Endothelial cell of umbilical vein (primary cell): Measurements from ENCODE around the gene MBOAT1. TPM values are rescaled to one million over a fixed set of nuclear protein-coding genes. Genes with fewer than 3 reads are reported as not detected.

Source experiments
- BruUV-seq: library from RNA; stranded (reverse); fragments of 400-500 nt; replicated peaks from 2 replicates; lab custom pipeline; 2021; lab: Mats Ljungman, UMichigan
- CTCF ChIA-PET: fragments of 300-600, 350-600 bp; sonication (Branson Sonifier 250); formaldehyde crosslinking; loops from one replicate; lab custom pipeline; 2021; ENCODE audit warnings: antibody characterized with exemption, inconsistent platforms; lab: Charles Lee
- POLR2A ChIA-PET: fragments of 300-600, 350-600 bp; sonication (Branson Sonifier 250); formaldehyde crosslinking; loops from one replicate; lab custom pipeline; 2021; ENCODE audit warnings: antibody characterized with exemption, inconsistent platforms; lab: Charles Lee
- DNase-seq: peaks from one replicate; pipeline ENCODE4 v3.0.0-alpha.2; 2011; ENCODE audit warnings: low read depth, low spot score
- FAIRE-seq: peaks from 2 replicates; lab custom pipeline; 2011; peaks lifted over from hg19 to GRCh38; lab: Jason Lieb, UNC
- H2AFZ ChIP-seq: 2 replicates; pipeline ENCODE4 v1.6.0; 2012; ENCODE audit warnings: low read depth, low read length, control low read depth, inconsistent platforms
- H3K27ac ChIP-seq: 2 replicates; pipeline ENCODE4 v1.5.1; 2011; ENCODE audit warnings: low read depth, mild to moderate bottlenecking, control low read depth, low read length, moderate library complexity; ENCODE audit not compliant: insufficient read depth
- H3K27me3 ChIP-seq, 2 experiments: 2 replicates each; pipeline versions ENCODE4 v1.6.0 to v1.6.1; 2011; ENCODE audit warnings: low read length in 2 of 2, mixed read lengths in 1 of 2; ENCODE audit not compliant: control insufficient read depth in 2 of 2, insufficient read depth in 2 of 2
- H3K36me3 ChIP-seq, 2 experiments: 2 replicates in 1 of 2; 3 replicates in 1 of 2; pipeline ENCODE4 v1.5.1; 2011; ENCODE audit warnings: low read length in 2 of 2, mild to moderate bottlenecking in 1 of 2, moderate library complexity in 1 of 2; ENCODE audit not compliant: control insufficient read depth in 2 of 2, insufficient read depth in 2 of 2; ENCODE audit errors: extremely low read depth in 1 of 2
- H3K4me1 ChIP-seq: 3 replicates; pipeline ENCODE4 v1.5.1; 2011; ENCODE audit warnings: mild to moderate bottlenecking, low read length; ENCODE audit not compliant: control insufficient read depth, insufficient read depth; ENCODE audit errors: extremely low read depth
- H3K4me2 ChIP-seq: 2 replicates; pipeline ENCODE4 v1.6.1; 2011; ENCODE audit warnings: low read length, control low read depth, mixed read lengths; ENCODE audit not compliant: insufficient read depth
- H3K4me3 ChIP-seq, 3 experiments: fragments of 200-600 bp in 1 of 3; sonication (generic), shearing (Covaris generic) in 1 of 3; replicated peaks in 1 of 3; 2 replicates each; pipeline ENCODE4 v1.5.1; 2011 to 2016; ENCODE audit warnings: control low read depth in 3 of 3, low read length in 3 of 3, mild to moderate bottlenecking in 2 of 3, inconsistent platforms in 1 of 3, low read depth in 1 of 3, moderate library complexity in 1 of 3; ENCODE audit not compliant: insufficient read depth in 1 of 3
- H3K79me2 ChIP-seq: 2 replicates; pipeline ENCODE4 v1.6.0; 2012; ENCODE audit warnings: low read length, inconsistent platforms; ENCODE audit not compliant: control insufficient read depth, insufficient read depth
- H3K9ac ChIP-seq: replicated peaks from 2 replicates; pipeline ENCODE3; 2011; ENCODE audit warnings: low read length, control low read depth; ENCODE audit not compliant: insufficient read depth; ENCODE audit errors: extremely low read depth
- H3K9me1 ChIP-seq: replicated peaks from 3 replicates; pipeline ENCODE4 v1.6.0; 2011; ENCODE audit warnings: mild to moderate bottlenecking, low read length; ENCODE audit not compliant: control insufficient read depth, insufficient read depth; ENCODE audit errors: extremely low read depth
- H3K9me3 ChIP-seq: replicated peaks from 2 replicates; pipeline ENCODE4 v1.5.1; 2012; ENCODE audit warnings: low read length, inconsistent platforms; ENCODE audit not compliant: control insufficient read depth, insufficient read depth
- H4K20me1 ChIP-seq: replicated peaks from 2 replicates; pipeline ENCODE3; 2011; ENCODE audit warnings: mild to moderate bottlenecking, low read length; ENCODE audit not compliant: control insufficient read depth, insufficient read depth; ENCODE audit errors: extremely low read depth
- CTCF ChIP-seq, 2 donors: IDR thresholded peaks; 1 replicate in 1 of 2; 2 replicates in 1 of 2; pipeline ENCODE4 v1.5.1; 2011; ENCODE audit warnings: low read length in 2 of 2, mild to moderate bottlenecking in 2 of 2, moderate library complexity in 2 of 2, control low read depth in 1 of 2, inconsistent platforms in 1 of 2, low read depth in 1 of 2; ENCODE audit not compliant: insufficient read depth in 1 of 2; ENCODE audit errors: extremely low read depth in 1 of 2
- EZH2 ChIP-seq: IDR thresholded peaks from 2 replicates; pipeline ENCODE4 v1.6.1; 2012; ENCODE audit warnings: borderline replicate concordance, low read depth, mild to moderate bottlenecking, moderate library complexity, low read length, inconsistent platforms; ENCODE audit not compliant: severe bottlenecking
- FOS ChIP-seq: IDR thresholded peaks from 2 replicates; pipeline ENCODE4 v1.6.1; 2011; ENCODE audit warnings: mild to moderate bottlenecking, low read length, moderate library complexity, borderline replicate concordance; ENCODE audit not compliant: insufficient read depth
- GATA2 ChIP-seq: IDR thresholded peaks from 2 replicates; pipeline ENCODE4 v1.7.0; 2011; ENCODE audit warnings: low read depth, mild to moderate bottlenecking, moderate library complexity, mixed read lengths, low read length; ENCODE audit not compliant: insufficient read length, insufficient read depth
- JUN ChIP-seq: IDR thresholded peaks from 2 replicates; pipeline ENCODE4 v1.6.1; 2011; ENCODE audit warnings: borderline replicate concordance, low read depth; ENCODE audit not compliant: insufficient read length, insufficient read depth
- MAX ChIP-seq: IDR thresholded peaks from 2 replicates; pipeline ENCODE4 v1.6.1; 2011; ENCODE audit not compliant: insufficient read depth, insufficient read length
- MYC ChIP-seq: IDR thresholded peaks from one replicate; pipeline ENCODE4 v1.6.1; 2011; ENCODE audit warnings: mild to moderate bottlenecking, low read depth, low read length
- POLR2A ChIP-seq: IDR thresholded peaks from 2 replicates; pipeline ENCODE4 v1.6.1; 2012; ENCODE audit warnings: low read depth, mild to moderate bottlenecking, control low read depth, low read length
- dilution Hi-C: fragments of 300-500 bp; cut with MboI; formaldehyde crosslinking; loops from one replicate; pipeline ENCODE4 v1.15.0; 2019; ENCODE audit warnings: low sequenced_read_pairs; ENCODE audit not compliant: extremely low pct_ligation_motif_present
- intact Hi-C: fragments of 100-400 bp; cut with micrococcal nuclease; formaldehyde crosslinking; loops from one replicate; pipeline ENCODE4 v1.10.0; 2022
- polyA plus RNA-seq, 4 experiments: library from polyadenylated mRNA; depleted of rRNA in 3 of 4; stranded (reverse) in 3 of 4; unstranded in 1 of 4; fragments of >200 nt; gene quantifications; 2 replicates each; pipeline versions ENCODE4 v1.2.1 to v1.2.3, GENCODE V29; 2011 to 2012; ENCODE audit warnings: missing spikeins in 1 of 4
- total RNA-seq: library from RNA; stranded (reverse); gene quantifications from 2 replicates; pipeline ENCODE4 v1.2.3, GENCODE V29; 2021

The MBOAT1 gene
- total and polyA plus RNA-seq, 2 donors (not counting 3 experiments of a cell fraction or from before 2014, with no cell fraction given), result 2.1 to 5.4 TPM

- no peak for TF ChIP-seq JUN
- TF ChIP-seq FOS, result no peak
- TF ChIP-seq MYC, result no peak
- TF ChIP-seq MAX, result no peak
- no peak for TF ChIP-seq EZH2
- TF ChIP-seq POLR2A, result no peak
- no peak for TF ChIP-seq GATA2
- ChIA-PET POLR2A (no interaction called here), CTCF (interaction anchor here (3.6 kb wide), 1 partner anchor 8 kb away, joined by 28 read pairs; no protein-coding TSS in a partner anchor)
- H3K27me3 ChIP-seq, result no peaks in the 10 kb centered on the region
- no peak overlapping the region for H2AFZ ChIP-seq
- H3K9me1 ChIP-seq, result no peaks in the 10 kb centered on the region
- FAIRE-seq, result no peak
- dilution Hi-C loops, result no loop called here
- H3K27ac ChIP-seq, result no peak overlapping the region
- H3K4me2 ChIP-seq, result no peak overlapping the region
- H3K9me3 ChIP-seq, result no peaks in the 10 kb centered on the region
- intact Hi-C loops, result no loop called here
- BruUV-seq, result no TSS peak
- no peak overlapping the region for H3K9ac ChIP-seq
- no peaks in the 10 kb centered on the region for H3K79me2 ChIP-seq
- H3K4me1 ChIP-seq, result no peaks in the 10 kb centered on the region
- no peak overlapping the region for H3K4me3 ChIP-seq
- no peaks in the 10 kb centered on the region for H3K36me3 ChIP-seq
- DNase-seq, result no peak
- H4K20me1 ChIP-seq, result no peaks in the 10 kb centered on the region
Measured at GRCh38 chr6:20118892-20119291, 93.4 kb downstream of the MBOAT1 start.

- Histone ChIP-seq H3K4me3 (no peak overlapping the region), H3K4me2 (no peak overlapping the region), H3K9ac (no peak overlapping the region), H3K27ac (no peak overlapping the region), H3K36me3 (no peaks in the 10 kb centered on the region), H3K4me1 (no peaks in the 10 kb centered on the region), H3K9me1 (no peaks in the 10 kb centered on the region), H3K9me3 (no peaks in the 10 kb centered on the region), H3K79me2 (no peaks in the 10 kb centered on the region), H4K20me1 (no peaks in the 10 kb centered on the region), H3K27me3 (no peaks in the 10 kb centered on the region), H2AFZ (no peak overlapping the region)
- ChIA-PET CTCF (interaction anchor here (3.6 kb wide), 1 partner anchor 10 kb away, joined by 28 read pairs; no protein-coding TSS in a partner anchor), POLR2A (no interaction called here)
- intact Hi-C loops, result no loop called here
- FAIRE-seq, result no peak
- no peak for DNase-seq
- BruUV-seq, result no TSS peak
- dilution Hi-C loops, result no loop called here
- TF ChIP-seq CTCF (IDR thresholded peaks at IDR 0.05; ENCODE audit: extremely low read depth in 1 of 2, insufficient read depth in 1 of 2, low read depth in 1 of 2, low read length in 2 of 2) (no peak), JUN (no peak), FOS (no peak), EZH2 (no peak), MYC (no peak)
Measured at GRCh38 chr6:20117474-20117873, 94.8 kb downstream of the MBOAT1 start.
